K562 (cell line): Measurements from ENCODE around the gene HMGA1. TPM values are rescaled to one million over a fixed set of nuclear protein-coding genes. Genes with fewer than 3 reads are reported as not detected.

Experiments
- E2F3 ChIP-seq: fragments of 250-450 bp; sonication (Bioruptor Pico); IDR thresholded peaks from 2 replicates; pipeline ENCODE4 v1.4.0; 2020; ENCODE audit warnings: mild to moderate bottlenecking
- E2F4 ChIP-seq: sonication (generic); formaldehyde crosslinking; IDR thresholded peaks from 2 replicates; pipeline ENCODE4 v1.8.0; 2022; ENCODE audit warnings: mild to moderate bottlenecking, low read depth, missing genetic modification reagents
- E2F6 ChIP-seq, 2 experiments: IDR thresholded peaks; 2 replicates each; pipeline ENCODE4 v1.6.1; 2011; ENCODE audit warnings: borderline replicate concordance in 1 of 2, control low read depth in 1 of 2, low read depth in 1 of 2, low read length in 1 of 2, mild to moderate bottlenecking in 1 of 2, mixed read lengths in 1 of 2, moderate library complexity in 1 of 2; ENCODE audit not compliant: insufficient read depth in 1 of 2, insufficient read length in 1 of 2, poor library complexity in 1 of 2, severe bottlenecking in 1 of 2; ENCODE audit errors: extremely low read depth in 1 of 2
- GATA2 ChIP-seq: sonication (generic); formaldehyde crosslinking; IDR thresholded peaks from 2 replicates; pipeline ENCODE4 v1.4.0; 2020; ENCODE audit warnings: mild to moderate bottlenecking, missing genetic modification reagents
- HINFP ChIP-seq: fragments of 450-650 bp; conservative IDR thresholded peaks from 2 replicates; pipeline ENCODE4 v1.6.1; 2016; ENCODE audit warnings: missing genetic modification characterization, low read depth, mild to moderate bottlenecking, control low read depth, missing compliant biosample characterization
- HOXB6 ChIP-seq: fragments of 250-450 bp; sonication (Bioruptor Pico); IDR thresholded peaks from 2 replicates; pipeline ENCODE4 v1.5.1; 2022; ENCODE audit warnings: mild to moderate bottlenecking, borderline replicate concordance
- IFI16 ChIP-seq: fragments of 250-450 bp; sonication (Bioruptor Pico); IDR thresholded peaks from 2 replicates; pipeline ENCODE4 v2.1.2; 2022; ENCODE audit warnings: mild to moderate bottlenecking, inconsistent platforms
- MEIS2 ChIP-seq: fragments of 450-650 bp; IDR thresholded peaks from 2 replicates; pipeline ENCODE4 v1.6.1; 2014; ENCODE audit warnings: mild to moderate bottlenecking; ENCODE audit not compliant: partially characterized antibody
- NCOA2 ChIP-seq, 2 experiments: fragments of 450-650 bp; IDR thresholded peaks; 2 replicates each; pipeline ENCODE4 v1.6.1; 2018; ENCODE audit warnings: mild to moderate bottlenecking in 2 of 2, moderate library complexity in 1 of 2; ENCODE audit not compliant: partially characterized antibody in 2 of 2
- POLR2A ChIP-seq: fragments of 450-650 bp; conservative IDR thresholded peaks from 2 replicates; pipeline ENCODE4 v1.6.1; 2016
- PRPF4 ChIP-seq: fragments of 200-400 bp; formaldehyde crosslinking; IDR thresholded peaks from one replicate; pipeline ENCODE4 v1.6.1; 2017; ENCODE audit warnings: low read length, low read depth, mild to moderate bottlenecking; ENCODE audit not compliant: insufficient read depth, poor library complexity, severe bottlenecking
- SAP30 ChIP-seq: fragments of 200-600 bp; sonication (generic); IDR thresholded peaks from 2 replicates; pipeline ENCODE4 v1.6.1; 2012; ENCODE audit warnings: borderline replicate concordance, low read depth, mild to moderate bottlenecking, moderate library complexity, low read length, control low read depth, inconsistent platforms; ENCODE audit not compliant: insufficient read depth, poor library complexity, severe bottlenecking
- TRIM25 ChIP-seq: fragments of 450-650 bp; IDR thresholded peaks from 2 replicates; pipeline ENCODE4 v1.7.0; 2016; ENCODE audit warnings: borderline replicate concordance
- ZBTB33 ChIP-seq: sonication (generic); formaldehyde crosslinking; IDR thresholded peaks from 2 replicates; pipeline ENCODE4 v1.8.1; 2023; ENCODE audit warnings: mild to moderate bottlenecking, missing genetic modification reagents
- ZNF124 ChIP-seq: sonication (generic); formaldehyde crosslinking; IDR thresholded peaks from 2 replicates; pipeline ENCODE4 v1.8.1; 2022; ENCODE audit warnings: missing genetic modification reagents
- ZNF140 ChIP-seq: fragments of 250-450 bp; sonication (Bioruptor Pico); IDR thresholded peaks from 2 replicates; pipeline ENCODE4 v1.8.0; 2021; ENCODE audit warnings: moderate library complexity, mild to moderate bottlenecking, inconsistent platforms
- ZNF165 ChIP-seq: fragments of 250-450 bp; sonication (Bioruptor Pico); IDR thresholded peaks from 2 replicates; pipeline ENCODE4 v1.4.0; 2020; ENCODE audit warnings: borderline replicate concordance
- ZNF239 ChIP-seq: fragments of 250-450 bp; sonication (Bioruptor Pico); IDR thresholded peaks from 2 replicates; pipeline ENCODE4 v1.4.0; 2020; ENCODE audit warnings: mild to moderate bottlenecking
- ZNF408 ChIP-seq: fragments of 250-450 bp; sonication (Bioruptor Pico); IDR thresholded peaks from 2 replicates; pipeline ENCODE4 v1.4.0; 2020; ENCODE audit warnings: low read depth, mild to moderate bottlenecking, moderate library complexity
- ZNF778 ChIP-seq: fragments of 450-650 bp; formaldehyde crosslinking; IDR thresholded peaks from 2 replicates; pipeline ENCODE4 v1.4.0; 2020; ENCODE audit warnings: mild to moderate bottlenecking, moderate library complexity
- polyA plus RNA-seq, 8 experiments: library from polyadenylated mRNA; depleted of rRNA in 4 of 8; stranded (reverse) in 5 of 8; unstranded in 3 of 8; fragments of >200 nt; fragmentation: Nextera tagmentation in 2 of 8; fragmentation: Illumina TruSeq in 1 of 8; extraction: Ambion mirVana in 2 of 8; extraction: Trizol in 1 of 8; gene quantifications; 2 replicates each; pipeline versions ENCODE4 v1.2.1 to v1.2.3, GENCODE V29; 2011 to 2014; ENCODE audit warnings: inconsistent platforms in 1 of 8, missing spikeins in 1 of 8
- total RNA-seq, 7 experiments: library from RNA; depleted of rRNA in 6 of 7; stranded (reverse); fragments of >200 nt in 6 of 7; fragmentation: Illumina TruSeq in 2 of 7; extraction: Trizol in 2 of 7; gene quantifications; 2 replicates each; pipeline versions ENCODE4 v1.2.1 to v1.2.3, GENCODE V29; 2011 to 2021; ENCODE audit warnings: low replicate concordance in 1 of 7

HMGA1 gene
- total and polyA plus RNA-seq, 9 of the 15 experiments (the other 6 are each of a cell fraction or from before 2014, with no cell fraction given), result 27.8 to 1,947 (median 594) TPM

GRCh38 chr6:34248727-34249468 lies 12.2 kb downstream of the HMGA1 start, which contains the start of gene SMIM29 (continued):
- no peak; the same call in 1 of the 2 replicates for TF ChIP-seq TRIM25
- no peak for TF ChIP-seq NCOA2 (IDR thresholded peaks at IDR 0.05; ENCODE audit: partially characterized antibody in 2 of 2)
- TF ChIP-seq IFI16 (CRISPR knock-in tag), result no peak
- no peak for TF ChIP-seq ZNF408
- peak; percentile 85 for TF ChIP-seq POLR2A
- TF ChIP-seq SAP30, result no peak
- TF ChIP-seq E2F6 (IDR thresholded peaks at IDR 0.05; ENCODE audit: borderline replicate concordance in 1 of 2, extremely low read depth in 1 of 2, insufficient read depth in 1 of 2, insufficient read length in 1 of 2, low read depth in 1 of 2, low read length in 1 of 2, poor library complexity in 1 of 2, severe bottlenecking in 1 of 2), result peak in 1 of 2 experiments; percentile 74
- no peak for TF ChIP-seq ZNF165 (CRISPR knock-in tag)
- TF ChIP-seq E2F4 (CRISPR knock-in tag), result no peak
- TF ChIP-seq PRPF4, result peak; percentile 76
- TF ChIP-seq MEIS2, result peak; percentile 41
- no peak for TF ChIP-seq ZBTB33 (CRISPR knock-in tag)
- TF ChIP-seq HINFP (tag), result no peak
- TF ChIP-seq GATA2 (CRISPR knock-in tag), result no peak
- no peak for TF ChIP-seq ZNF140 (CRISPR knock-in tag)
- TF ChIP-seq ZNF124 (CRISPR knock-in tag), result no peak
- TF ChIP-seq ZNF239, result no peak
- TF ChIP-seq ZNF778 (CRISPR knock-in tag), result no peak
- no peak for TF ChIP-seq HOXB6
- no peak for TF ChIP-seq E2F3
